Upper lobe of right lung (tissue), 1 donor: Measurements from ENCODE around the gene BAHCC1. TPM values are rescaled to one million over a fixed set of nuclear protein-coding genes. Genes with fewer than 3 reads are reported as not detected.
"Not testable (repeated sequence)": the region's sequence is repeated elsewhere in the genome, so short reads cannot be mapped to it uniquely, and the experiment has no call there.

Source experiments
- ATAC-seq: fragments of 200-7000 bp; cut with Tn5 transposase; one replicate; pipeline ENCODE4 v1.9.1; 2020; ENCODE audit warnings: mild to moderate bottlenecking, moderate library complexity
- DNase-seq: peaks from one replicate; pipeline ENCODE4 v3.0.0-alpha.2; 2020
- H3K27ac ChIP-seq: fragments of 200-600 bp; one replicate; pipeline ENCODE4 v1.8.0; 2022
- H3K27me3 ChIP-seq: fragments of 200-600 bp; one replicate; pipeline ENCODE4 v1.8.0; 2022; ENCODE audit warnings: mild to moderate bottlenecking
- H3K36me3 ChIP-seq: fragments of 200-600 bp; one replicate; pipeline ENCODE4 v1.8.0; 2022
- H3K4me1 ChIP-seq: fragments of 200-600 bp; one replicate; pipeline ENCODE4 v1.8.0; 2022
- H3K4me3 ChIP-seq: fragments of 200-600 bp; one replicate; pipeline ENCODE4 v1.8.0; 2022; ENCODE audit warnings: mild to moderate bottlenecking
- H3K9me3 ChIP-seq: fragments of 200-600 bp; one replicate; pipeline ENCODE4 v1.8.0; 2022
- intact Hi-C: fragments of 100-400 bp; cut with DNase I; formaldehyde crosslinking; loops from one replicate; pipeline ENCODE4 v1.11.0; 2022
- total RNA-seq: library from RNA; stranded (reverse); fragmentation: NEBNext Ultra II Directional; extraction: Animal tissue kit (Norgen Biotek cat#: 25700); gene quantifications from one replicate; pipeline ENCODE4 v1.2.1, GENCODE V29; 2021
- TF ChIP-seq, protein P1 (sequence below): fragments of 200-600 bp; IDR thresholded peaks from one replicate; pipeline ENCODE4 v1.8.0; 2022; ENCODE audit warnings: antibody characterized with exemption
- donor health status: DM: no; HTN: yes; CAD: no; lungs with severe emphysema.

The BAHCC1 gene
- total RNA-seq, 1 donor from 2014 or later, result 23.3 TPM

DNA sequence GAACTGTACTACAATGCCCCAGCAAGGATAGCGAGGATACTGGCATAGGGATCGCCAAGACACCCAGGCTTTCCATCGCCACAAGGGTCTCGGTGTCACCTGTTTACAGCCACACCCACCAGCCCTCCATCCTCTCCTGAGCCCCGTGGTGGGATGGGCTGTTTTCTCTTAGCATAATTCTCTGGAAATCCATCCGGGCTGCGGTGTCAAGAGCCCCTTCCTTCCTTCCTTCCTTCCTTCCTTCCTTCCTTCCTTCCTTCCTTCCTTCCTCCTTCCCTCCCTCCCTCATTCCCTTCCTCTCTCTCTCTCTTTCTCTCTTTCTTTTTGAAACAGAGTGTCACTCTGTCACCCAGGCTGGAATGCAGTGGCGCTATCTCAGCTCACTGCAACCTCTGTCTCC lies 36.0 kb upstream of the BAHCC1 start:
- TF ChIP-seq, protein P1, sequence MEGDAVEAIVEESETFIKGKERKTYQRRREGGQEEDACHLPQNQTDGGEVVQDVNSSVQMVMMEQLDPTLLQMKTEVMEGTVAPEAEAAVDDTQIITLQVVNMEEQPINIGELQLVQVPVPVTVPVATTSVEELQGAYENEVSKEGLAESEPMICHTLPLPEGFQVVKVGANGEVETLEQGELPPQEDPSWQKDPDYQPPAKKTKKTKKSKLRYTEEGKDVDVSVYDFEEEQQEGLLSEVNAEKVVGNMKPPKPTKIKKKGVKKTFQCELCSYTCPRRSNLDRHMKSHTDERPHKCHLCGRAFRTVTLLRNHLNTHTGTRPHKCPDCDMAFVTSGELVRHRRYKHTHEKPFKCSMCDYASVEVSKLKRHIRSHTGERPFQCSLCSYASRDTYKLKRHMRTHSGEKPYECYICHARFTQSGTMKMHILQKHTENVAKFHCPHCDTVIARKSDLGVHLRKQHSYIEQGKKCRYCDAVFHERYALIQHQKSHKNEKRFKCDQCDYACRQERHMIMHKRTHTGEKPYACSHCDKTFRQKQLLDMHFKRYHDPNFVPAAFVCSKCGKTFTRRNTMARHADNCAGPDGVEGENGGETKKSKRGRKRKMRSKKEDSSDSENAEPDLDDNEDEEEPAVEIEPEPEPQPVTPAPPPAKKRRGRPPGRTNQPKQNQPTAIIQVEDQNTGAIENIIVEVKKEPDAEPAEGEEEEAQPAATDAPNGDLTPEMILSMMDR, result no peak
- no peak for DNase-seq
- intact Hi-C loops, result no loop called here
- H3K36me3 ChIP-seq, result no peaks in the 10 kb centered on the region
- H3K4me3 ChIP-seq, result no peak overlapping the region
- H3K27ac ChIP-seq, result no peak overlapping the region
- no peaks in the 10 kb centered on the region for H3K27me3 ChIP-seq
- no peak for ATAC-seq
- H3K9me3 ChIP-seq, result no peaks in the 10 kb centered on the region
- H3K4me1 ChIP-seq, result no peaks in the 10 kb centered on the region

DNA sequence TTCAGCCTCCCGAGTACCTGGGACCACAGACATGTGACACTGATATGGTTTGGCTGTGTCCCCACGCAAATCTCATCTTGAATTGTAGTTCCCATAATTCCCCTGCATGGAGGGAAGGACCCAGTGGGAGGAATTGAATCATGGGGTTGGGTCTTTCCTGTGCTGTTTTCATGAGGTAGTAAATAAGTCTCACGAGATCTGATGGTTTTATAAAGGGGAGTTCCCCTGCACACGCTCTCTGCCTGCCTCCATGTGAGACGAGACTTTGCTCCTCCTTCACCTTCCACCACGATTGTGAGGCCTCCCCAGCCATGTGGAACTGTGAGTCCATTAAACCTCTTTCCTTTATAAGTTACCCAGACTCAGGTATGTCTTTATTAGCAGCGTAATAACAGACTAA lies 33.3 kb upstream of the BAHCC1 start:
- H3K9me3 ChIP-seq, ATAC-seq, DNase-seq, H3K27me3 ChIP-seq, intact Hi-C loops, H3K27ac ChIP-seq, H3K4me3 ChIP-seq, H3K36me3 ChIP-seq: not testable (repeated sequence)
- H3K4me1 ChIP-seq, result peaks cover 22% of the 10 kb centered on the region

- ATAC-seq, result no peak
- Histone ChIP-seq H3K9me3 (no peaks in the 10 kb centered on the region), H3K36me3 (no peaks in the 10 kb centered on the region), H3K4me1 (peaks cover 22% of the 10 kb centered on the region), H3K4me3 (no peak overlapping the region), H3K27me3 (no peaks in the 10 kb centered on the region), H3K27ac (peak overlapping the region; percentile 86)
- no peak for DNase-seq
- TF ChIP-seq, protein P1, result no peak
- intact Hi-C loops, result no loop called here
These were observed 30.7 kb upstream of the BAHCC1 start for GRCh38 chr17:81364278-81365147.

GRCh38 chr17:81365148-81365600 lies 30.1 kb upstream of the BAHCC1 start:
- no peaks in the 10 kb centered on the region for H3K36me3 ChIP-seq
- DNase-seq (peak; percentile 90), ATAC-seq (peak; percentile 79)
- TF ChIP-seq, protein P1, result no peak
- peak overlapping the region; percentile 86 for H3K27ac ChIP-seq
- no peaks in the 10 kb centered on the region for H3K9me3 ChIP-seq
- H3K4me3 ChIP-seq, result peak overlapping the region; percentile 31
- peaks cover 22% of the 10 kb centered on the region for H3K4me1 ChIP-seq
- intact Hi-C loops, result no loop called here
- no peaks in the 10 kb centered on the region for H3K27me3 ChIP-seq

DNA sequence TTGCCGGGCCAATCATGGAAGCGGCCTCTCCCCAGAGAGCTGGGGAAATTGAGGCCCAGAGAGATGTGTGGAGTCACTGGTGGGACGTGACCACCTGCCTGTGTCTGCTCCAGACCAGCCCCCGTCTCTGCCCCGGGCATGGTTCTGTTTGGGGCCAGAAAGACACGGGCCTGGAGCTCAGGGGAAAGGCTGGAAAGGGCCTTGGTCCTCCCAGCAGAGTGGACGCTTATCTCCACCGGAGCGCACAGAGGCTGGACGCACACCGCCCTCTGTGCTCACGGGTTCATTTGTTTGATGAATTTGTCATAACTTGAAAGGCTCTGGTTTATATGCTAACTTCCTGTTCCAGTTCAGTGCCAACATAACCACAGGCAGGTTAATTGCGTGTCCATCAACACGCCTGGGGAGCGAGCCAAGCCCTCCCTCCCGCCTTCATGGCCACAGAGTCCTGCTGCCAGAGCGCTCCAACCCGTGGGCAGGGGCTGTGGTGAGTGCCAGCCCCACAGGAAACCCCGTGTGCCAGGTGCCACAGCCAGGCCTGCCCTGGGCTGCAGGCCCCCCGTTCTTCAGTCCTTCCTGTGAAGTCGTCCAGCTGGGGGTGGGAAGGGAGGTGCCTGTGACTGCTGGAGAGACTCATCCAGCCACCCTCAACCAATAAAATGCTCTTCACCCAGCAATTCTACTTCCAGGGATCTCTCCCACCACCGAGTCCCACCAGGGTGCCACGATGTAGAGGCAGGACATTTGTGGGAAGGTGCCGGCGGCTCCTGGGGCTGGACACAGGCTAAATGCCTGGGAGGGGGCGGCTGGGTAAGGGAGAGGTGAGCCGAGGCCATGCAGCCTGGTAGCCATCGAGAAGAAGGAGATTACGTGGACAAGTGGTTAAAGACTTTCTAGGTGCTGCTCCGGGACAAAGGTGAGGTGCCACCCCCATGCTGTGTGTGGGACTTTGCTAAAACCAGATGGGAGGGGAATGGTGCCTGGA lies 29.4 kb upstream of the BAHCC1 start:
- peak overlapping the region; percentile 31 for H3K4me3 ChIP-seq
- TF ChIP-seq, protein P1, result no peak
- H3K9me3 ChIP-seq, result no peaks in the 10 kb centered on the region
- no peaks in the 10 kb centered on the region for H3K36me3 ChIP-seq
- ATAC-seq (peak; percentile 88), DNase-seq (peak; percentile 93)
- H3K27me3 ChIP-seq, result no peaks in the 10 kb centered on the region
- peaks cover 22% of the 10 kb centered on the region for H3K4me1 ChIP-seq
- intact Hi-C loops, result no loop called here
- peak overlapping the region; percentile 86 for H3K27ac ChIP-seq
